SIG-M5 treated with dmso at 0.1 percent for 504 hours (cell line): Measurements from ENCODE around the gene CACNB2.

Source experiments
- DNase-seq: peaks from one replicate; lab custom pipeline; 2025; ENCODE audit not compliant: unreplicated experiment; lab: John Stamatoyannopoulos, UW

CACNB2 gene

DNA sequence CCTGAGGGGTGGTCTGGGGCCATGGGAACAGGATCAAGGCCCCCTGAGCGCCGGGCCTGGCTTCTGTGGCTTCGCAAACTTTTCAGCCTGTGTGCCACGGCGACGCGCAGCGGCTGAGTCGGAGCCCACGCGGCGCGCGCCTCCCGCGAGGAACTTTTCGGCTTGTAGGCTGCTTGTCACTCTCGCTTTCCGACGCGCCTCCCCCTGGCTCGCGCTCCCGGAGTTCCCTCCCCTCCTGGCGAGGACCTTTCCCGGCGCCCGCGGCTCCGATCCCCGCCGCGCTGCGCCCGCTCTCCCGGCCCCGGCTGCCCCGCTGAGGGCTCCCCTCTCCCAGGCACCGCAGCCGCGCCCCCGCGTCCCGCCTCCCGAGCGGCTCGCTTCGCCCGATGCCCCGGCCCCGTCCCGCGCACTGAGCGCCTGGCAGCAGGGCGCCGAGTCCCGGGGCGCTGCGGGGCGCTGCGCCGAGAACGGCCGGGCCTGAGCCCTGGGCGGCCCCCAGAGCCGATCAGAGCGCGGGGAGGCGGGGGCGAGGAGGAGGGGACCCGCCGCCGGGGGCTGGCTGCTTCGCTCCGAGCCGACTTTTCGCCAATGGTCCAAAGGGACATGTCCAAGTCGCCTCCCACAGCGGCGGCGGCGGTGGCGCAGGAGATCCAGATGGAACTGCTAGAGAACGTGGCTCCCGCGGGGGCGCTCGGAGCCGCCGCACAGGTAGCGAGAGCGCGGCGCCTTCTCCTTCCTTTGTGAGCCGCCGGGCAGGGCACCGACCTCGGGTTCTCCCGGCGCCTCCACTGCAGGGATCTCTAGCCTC is at the start of gene CACNB2:
Gene CACNB2 (plus strand): TSS at position 276 of the 808 bp plus-strand sequence.
- DNase-seq = no peak

DNA sequence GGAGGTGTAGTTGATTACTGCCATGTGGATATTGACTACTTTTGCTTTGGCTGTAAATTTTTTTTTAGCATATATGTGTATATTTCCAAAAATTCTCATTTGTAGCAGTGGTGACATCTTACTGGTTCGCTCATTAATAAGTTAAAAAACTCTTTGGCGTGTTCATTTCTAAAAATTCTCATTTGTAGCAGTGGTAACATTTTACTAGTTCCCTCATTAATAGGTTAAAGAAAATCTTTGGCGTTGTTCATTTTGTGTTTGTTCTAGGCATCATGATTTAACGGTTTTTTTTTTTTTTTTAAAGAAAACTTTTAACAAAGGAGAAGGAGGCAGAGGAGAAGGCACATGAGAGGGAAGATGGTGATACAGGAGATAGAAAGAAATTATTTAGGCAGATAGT is 45.9 kb upstream of the CACNB2 start:
- DNase-seq = no peak

DNA sequence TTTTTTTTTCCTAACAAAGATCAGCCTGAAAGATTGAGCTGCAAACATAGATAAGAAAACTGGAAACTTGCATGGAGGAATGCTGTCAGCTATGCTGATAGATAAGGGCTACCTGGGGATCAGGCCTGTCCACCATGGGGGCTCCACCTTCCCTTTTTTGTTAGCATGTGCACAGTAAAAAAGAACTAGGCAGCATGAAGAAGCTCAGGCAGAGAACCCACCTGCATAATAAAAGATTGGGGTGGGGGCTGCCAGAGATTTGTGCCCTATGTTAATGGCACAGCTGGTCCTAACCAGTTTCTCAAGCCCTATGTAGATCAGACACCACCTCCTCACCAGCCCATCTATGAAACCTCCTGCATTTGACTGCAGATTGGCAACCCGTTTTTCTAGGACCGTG is 45.4 kb upstream of the CACNB2 start:
- DNase-seq = no peak

DNA sequence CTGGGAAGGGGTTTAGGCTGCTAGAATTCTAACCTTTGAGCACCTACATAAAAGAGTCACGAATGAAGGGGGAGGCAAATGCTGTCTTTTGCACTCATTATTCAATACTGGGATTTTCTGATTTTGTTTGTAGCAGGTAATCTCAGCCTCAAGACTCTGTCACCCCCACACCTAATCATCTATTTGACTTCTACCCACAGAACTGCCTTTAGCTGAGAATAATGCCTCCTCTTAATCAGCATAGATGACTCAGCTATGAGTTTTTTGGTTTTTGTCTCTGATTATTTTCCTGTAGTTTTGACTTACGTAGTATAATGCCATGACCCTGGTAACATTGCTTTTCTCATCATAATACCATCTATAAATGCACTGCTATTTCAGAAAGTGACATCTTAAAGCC is 42.7 kb upstream of the CACNB2 start:
- no peak for DNase-seq

DNA sequence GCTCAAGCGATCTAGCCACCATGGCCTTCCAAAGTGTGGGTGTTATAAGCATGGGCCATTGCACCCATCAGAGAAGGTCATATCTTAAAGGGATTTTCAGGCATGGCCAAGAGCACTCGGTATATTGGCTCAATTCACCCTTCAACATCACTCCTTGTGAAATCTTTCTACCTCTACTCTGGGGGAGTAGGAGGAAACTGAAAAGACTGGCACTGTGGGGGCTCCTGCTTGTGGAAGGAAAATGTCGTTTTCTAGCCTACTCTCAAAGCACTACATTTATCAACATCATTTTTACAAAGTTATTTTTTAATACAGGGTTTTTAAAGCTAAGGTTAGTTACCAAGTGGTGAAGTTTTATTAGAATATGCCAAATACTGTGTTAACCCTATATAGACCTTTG is 42.0 kb upstream of the CACNB2 start:
- DNase-seq = no peak

DNA sequence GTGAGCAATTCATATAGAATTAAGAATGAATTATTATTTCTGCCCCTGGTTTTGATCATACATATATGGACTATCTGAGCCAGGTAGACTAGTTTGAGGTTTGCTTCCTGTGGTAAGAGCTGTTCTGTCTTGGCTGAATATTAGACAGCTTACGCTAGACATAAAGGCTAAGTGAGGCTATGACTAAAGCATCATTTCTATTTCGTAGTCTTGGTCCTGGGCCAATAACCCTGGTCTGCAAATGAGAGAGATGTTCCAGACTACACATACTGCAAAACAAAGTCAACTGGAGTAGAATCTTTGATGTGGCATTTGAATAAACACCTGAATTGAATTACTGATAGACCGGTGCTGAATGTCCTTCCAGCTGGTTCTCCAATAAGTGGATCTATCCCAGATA is 40.8 kb upstream of the CACNB2 start:
- DNase-seq = no peak

DNA sequence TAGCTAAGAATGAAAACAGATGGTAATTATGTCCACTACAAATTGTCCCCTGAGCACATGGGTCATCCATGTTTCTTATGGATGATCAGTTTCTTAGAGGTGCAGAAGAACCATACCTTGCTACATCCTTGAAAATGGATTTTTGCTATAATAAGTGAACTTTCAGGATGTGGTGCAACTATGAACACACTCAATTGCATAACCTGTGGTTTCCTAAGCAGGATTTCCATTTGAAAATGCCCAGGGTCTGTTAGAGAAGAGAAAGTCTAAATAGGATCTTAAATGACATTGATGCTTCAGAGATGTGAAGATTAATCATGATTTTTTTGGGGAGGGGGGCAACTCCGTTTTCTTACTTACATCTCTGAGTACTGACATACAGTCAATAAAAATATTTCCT is 39.6 kb upstream of the CACNB2 start:
- peak; percentile 33 for DNase-seq

DNA sequence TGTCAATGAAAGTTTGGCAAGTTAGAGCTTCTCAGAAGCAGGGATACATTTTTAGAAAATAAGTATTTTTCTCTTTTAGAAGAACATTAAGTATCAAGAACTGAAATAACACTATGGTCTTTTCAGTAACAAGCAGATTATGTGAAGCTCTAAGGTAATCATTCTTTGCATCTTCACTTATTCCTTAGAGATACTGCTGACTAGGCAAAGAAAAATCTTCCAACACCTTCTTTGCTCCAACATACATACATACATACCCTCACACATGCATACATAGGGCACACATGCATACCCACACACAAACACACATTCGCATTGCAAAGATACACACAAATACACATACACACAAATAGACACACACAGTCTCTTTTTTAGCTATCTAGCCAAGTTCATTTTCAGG is 37.8 kb upstream of the CACNB2 start:
- no peak for DNase-seq

DNA sequence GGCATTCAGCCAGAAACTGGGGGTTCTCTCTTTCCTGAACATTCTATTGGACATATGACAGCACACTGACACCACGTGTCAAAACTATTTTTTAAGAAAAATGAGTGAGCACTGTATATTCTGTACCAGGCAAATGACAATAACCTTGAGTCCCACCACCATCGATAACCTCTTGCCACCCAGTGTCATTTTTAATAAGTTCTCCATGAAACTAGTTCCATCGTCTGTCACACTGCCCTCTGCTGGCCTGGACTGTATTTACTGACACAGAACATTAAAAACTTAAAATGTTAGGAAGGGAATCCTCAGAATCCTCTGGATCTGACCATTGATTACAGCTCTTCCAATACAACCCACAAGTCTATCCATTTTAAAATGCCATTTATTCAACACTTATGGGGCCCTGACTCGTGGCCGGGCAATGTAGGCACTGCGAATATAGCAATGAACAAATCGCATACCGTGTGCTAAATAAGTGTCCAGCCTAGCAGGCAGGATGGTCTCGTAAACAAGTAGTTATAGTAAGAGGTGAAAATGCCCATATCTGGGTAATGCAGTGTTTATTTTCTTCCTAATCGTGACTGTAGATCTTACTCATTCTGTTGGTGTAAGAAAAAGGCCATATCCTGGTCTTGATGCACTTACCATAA is 35.9 kb upstream of the CACNB2 start:
- no peak for DNase-seq

DNA sequence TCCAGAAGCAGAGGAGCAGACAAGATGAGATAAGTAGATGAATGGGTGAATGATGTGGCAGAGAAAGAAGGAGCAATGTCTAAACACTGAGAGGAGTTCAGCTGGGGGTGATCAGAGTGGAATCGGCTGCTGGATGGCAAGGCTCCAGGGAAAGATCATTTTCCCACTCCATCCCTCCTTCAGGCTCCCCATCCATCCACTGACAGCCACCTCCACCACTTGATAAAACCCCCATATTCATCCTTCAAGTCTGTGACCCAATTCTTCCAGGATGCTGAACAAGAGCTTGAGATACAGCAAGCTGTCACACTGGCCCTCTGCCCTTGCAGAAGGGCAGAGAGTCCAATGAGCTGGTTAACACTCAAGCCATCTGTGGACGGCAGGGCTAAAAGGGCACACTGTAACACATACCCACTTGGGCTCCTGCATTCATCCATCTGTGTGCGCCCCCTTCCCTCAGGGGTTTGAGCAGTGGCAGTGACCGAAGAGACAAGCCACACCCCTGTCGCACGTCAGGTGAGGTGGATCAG is 30.8 kb upstream of the CACNB2 start:
- no peak for DNase-seq

DNA sequence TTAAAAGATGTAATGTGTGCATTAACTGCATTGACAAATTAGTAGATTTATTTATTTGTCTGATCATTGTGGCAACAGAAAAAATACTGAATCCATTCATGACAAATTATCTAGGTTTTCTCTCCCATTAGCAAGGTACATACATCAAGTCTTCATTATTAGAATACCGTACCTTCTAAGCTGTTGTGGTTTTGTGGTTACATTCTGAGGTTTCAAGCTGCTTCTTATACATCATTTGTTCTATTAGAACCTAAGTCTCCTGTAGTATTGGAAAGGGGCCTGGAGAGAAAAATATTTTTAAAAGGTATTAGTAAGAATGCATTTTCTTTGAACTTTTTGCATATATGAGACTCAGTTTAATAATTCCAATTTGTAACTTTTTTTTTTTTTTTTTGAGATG is 26.3 kb upstream of the CACNB2 start:
- no peak for DNase-seq

DNA sequence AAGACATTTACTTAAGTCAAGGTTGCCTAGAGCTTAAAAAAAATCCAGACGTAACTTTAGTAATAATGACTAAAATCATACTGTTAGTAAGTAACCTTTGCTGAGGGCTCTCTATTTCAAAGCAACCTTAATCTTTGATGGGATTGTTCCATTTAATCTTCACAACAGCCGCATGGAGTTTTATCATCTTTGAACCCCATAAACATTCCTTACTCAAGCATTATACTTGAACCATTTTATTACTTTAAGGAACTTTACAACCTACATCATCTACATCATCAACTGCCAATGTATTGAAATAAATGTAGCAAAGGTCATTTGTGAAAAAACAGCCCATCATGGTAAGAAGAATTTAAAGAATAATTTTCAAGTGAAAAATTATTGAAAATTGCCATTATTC is 22.9 kb upstream of the CACNB2 start:
- no peak for DNase-seq

DNA sequence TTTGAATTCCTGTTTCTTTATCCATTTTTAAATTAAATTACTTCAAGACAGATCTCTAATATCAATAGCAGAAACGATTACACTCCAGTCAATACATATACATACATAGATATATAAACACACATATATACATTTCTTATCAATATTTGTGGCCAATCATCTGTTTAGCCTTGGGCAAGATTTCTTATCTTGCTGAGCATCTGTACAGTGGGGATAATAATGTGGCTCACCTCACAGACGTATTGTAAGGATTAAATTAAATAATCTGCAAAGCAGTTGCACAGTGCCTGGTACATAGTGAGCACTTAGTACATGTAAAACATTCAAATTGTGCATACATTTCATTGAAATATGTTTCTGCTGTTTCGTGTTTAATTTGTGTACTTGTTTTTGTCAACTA is 17.5 kb upstream of the CACNB2 start:
- no peak for DNase-seq

DNA sequence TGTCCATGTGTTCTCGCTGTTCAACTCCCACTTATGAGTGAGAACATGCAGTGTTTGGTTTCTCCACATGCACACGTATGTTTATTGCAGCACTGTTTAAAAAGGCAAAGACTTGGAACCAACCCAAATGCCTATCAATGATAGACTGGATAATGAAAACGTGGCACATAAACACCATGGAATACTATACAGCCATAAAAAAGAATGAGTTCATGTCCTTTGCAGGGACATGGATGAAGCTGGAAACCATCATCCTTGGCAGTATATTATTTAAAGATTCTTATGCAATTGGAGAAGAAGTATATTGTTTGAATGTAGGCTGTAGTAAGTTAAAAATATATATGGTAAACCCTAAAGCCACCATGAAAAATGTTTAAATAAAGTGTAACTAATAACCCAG is 7.2 kb upstream of the CACNB2 start:
- DNase-seq = no peak

DNA sequence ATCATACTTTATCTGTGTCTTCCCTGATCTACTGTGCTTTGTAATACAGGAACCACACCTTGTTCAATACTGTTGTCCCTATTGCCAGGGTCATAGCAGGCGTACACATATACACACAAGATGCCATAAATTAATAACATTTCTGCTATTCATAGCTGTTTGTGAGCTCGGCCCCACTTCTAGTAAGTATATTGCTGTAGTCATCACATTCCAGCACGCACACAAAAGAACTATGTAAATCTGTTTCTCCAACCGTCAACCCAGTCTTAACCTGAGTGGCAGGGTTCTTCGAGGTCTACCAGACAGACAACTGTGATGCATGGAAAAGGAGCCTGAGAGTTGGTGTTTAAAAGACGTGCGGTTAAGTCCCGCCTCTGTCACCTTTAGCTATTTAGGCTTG is 5.7 kb upstream of the CACNB2 start:
- DNase-seq = no peak

DNA sequence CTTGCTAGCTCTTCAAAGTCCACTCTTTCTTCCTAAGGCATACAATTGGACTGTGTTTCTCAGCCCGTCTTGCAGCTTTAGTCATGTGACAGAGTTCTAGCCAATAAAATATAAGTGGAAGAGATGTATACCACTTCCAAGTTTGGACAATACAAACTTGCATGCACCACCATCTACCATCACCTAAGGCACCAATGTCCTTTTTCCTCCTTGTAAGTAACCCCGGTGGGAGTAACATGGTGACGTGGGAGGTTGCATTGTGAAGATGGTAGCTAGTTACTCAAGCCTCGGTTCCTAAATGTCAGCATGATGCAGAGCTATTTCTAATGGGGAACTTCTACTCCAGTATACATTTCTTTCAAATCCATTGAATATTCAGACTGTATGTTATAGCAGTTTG is 5.3 kb upstream of the CACNB2 start:
- no peak for DNase-seq

DNA sequence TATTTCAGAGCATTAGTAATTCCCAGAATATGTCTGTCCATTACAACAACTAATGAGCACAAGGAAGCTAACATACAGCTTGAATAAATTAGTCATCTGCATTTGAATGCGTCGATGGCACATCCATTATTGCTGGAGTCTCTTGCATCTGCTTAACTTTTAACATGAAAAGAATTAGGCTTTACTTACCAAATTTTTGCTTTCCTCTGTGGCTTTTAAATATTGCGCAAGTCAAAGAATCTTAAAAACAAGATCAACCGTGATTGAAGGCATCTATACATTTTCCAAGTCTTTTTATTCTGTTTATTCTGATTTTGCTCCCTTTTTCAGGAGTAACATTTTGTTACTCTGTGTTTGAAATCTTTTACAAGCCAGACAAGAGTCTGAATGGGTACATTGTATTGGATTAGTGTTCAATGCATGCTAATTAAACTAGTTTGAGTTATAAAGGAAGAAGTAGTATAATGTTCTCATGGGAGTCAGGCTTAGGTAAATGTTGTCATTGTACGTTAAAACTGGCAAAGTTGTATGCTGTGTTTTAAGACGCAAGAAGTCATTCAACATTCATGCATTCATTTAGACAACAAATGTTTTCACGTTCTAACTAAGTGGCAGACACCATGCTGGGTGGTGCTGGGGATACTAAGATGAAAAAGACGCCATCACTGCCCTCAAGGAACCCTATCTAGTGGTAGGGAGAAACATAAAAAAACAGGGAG is 4.0 kb upstream of the CACNB2 start:
- DNase-seq = no peak

DNA sequence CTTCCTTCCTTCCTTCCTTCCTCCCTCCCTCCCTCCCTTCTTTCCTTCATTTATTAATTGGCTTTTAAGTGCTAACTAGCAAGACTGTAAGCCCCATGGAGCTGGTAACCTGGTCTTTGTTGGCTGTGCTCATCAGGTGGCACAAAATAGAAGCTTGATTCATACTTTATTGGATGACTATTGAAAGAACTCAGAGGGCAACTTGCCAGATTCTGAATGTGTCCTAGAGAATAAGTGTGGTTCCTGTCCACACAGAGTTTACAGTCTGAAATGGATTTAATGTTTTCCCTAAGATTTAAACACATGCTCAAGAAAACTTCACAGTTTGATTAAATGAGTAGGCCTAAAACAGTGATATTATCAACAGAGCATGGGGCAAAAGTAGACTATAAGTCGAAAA is 3.1 kb upstream of the CACNB2 start:
- no peak for DNase-seq

DNA sequence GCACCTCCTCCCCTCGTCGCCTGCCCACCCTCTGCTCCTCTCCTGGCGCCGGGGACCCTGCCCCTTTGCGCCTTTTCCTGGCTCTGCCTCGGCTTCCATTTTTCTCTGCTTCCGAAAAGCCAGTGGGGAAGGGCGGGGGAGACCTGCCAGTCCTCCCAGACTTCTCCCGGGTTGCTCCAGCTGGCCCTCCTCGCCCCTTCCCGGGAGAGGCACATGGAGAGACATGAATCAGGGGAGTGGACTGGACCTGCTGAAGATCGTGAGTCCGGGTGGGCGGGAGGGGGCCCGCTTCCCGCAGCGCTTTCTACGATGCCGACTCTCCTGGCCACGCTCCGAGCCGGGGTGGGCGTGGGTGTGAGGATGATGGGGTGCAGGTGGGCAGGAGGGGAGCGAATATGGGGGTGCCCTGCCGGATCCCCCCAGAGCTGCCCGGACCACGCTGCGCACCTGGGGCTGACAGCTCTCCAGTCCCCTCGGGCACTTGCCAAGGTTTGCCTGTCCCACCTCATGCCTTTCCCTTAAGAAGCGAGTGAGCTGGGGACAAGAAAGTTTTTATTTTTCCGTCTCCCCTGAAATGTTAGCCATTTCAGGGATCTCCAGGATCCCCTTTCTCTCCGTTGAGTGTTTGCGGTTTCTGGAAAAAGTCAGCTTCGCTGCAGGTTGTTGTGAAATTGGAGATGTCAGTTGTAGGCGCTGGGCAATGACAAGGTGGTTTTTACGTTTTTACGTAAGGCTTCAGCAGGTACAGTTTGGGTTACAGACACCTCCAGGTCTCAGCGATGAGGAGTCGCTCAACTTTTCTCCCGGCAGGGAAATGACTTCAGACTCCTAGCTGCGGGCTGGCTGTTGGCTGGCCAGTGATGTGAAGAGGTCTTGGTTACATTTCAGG is 977 bp downstream of the CACNB2 start:
- DNase-seq = no peak

DNA sequence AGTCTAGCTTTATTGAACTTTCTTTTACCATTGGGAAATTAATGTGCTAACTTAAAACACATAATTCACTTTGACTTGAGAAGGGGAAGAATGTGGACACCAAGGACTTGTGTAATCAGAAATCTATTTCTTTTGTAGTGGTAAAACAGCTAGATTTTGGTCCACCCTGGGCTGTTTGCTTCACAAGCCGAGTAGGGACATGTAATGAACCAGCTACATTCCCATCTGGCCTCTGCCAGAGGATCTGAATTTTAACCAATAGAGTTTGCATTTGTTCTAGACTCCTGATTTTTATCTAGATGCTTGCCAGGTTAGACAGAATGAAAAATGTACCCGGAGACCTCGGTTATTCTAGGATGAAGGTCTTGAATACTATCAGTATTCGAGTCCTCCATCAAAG is 1.9 kb downstream of the CACNB2 start:
- DNase-seq = no peak

DNA sequence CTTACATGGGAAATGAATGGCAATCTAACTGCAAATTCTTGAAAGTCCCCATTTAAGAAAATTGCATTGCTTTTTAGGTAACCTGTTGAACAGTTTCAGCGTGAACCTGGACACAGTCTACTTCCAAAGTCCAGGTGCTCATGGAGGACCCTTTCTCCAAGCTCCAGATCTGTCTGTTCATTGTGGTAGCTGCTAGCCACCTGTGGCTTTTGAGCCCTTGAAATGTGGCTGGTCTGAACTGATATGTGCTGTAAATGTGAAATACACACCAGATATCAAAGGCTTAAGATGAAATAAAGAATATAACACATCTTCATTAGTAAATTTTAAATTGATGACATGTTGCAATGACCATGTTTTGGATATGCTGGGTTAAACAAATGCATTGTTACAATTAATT is 4.2 kb downstream of the CACNB2 start:
- no peak for DNase-seq
